HAP-1 (cell line): ENCODE results near the gene VDAC1.

Experiments
- DNase-seq, 2 experiments: peaks; one replicate each; pipeline ENCODE4 v3.0.0-alpha.2; 2016 to 2020; ENCODE audit warnings: low spot score in 2 of 2
- H3K27me3 ChIP-seq: fragments of 250-450 bp; sonication (Bioruptor Pico); 2 replicates; pipeline ENCODE4 v1.5.1; 2020; ENCODE audit warnings: low read depth, mild to moderate bottlenecking, moderate library complexity
- H3K36me3 ChIP-seq: fragments of 250-450 bp; sonication (Bioruptor Pico); replicated peaks from 2 replicates; pipeline ENCODE4 v1.5.1; 2020; ENCODE audit warnings: mild to moderate bottlenecking
- H3K4me1 ChIP-seq: fragments of 250-450 bp; sonication (Bioruptor Pico); 2 replicates; pipeline ENCODE4 v1.5.1; 2020; ENCODE audit warnings: mild to moderate bottlenecking
- H3K4me3 ChIP-seq: fragments of 250-450 bp; sonication (Bioruptor Pico); 2 replicates; pipeline ENCODE4 v1.5.1; 2020; ENCODE audit warnings: mild to moderate bottlenecking, moderate library complexity
- H3K9me3 ChIP-seq: fragments of 250-450 bp; sonication (Bioruptor Pico); 2 replicates; pipeline ENCODE4 v1.5.1; 2020; ENCODE audit warnings: mild to moderate bottlenecking, moderate library complexity
- in situ Hi-C: fragments of 300-500 bp; cut with MboI; formaldehyde crosslinking; loops from 3 replicates; pipeline ENCODE4 v1.14.3; 2020; ENCODE audit warnings: low sequenced_read_pairs, inconsistent platforms, mixed read lengths

VDAC1 gene

DNA sequence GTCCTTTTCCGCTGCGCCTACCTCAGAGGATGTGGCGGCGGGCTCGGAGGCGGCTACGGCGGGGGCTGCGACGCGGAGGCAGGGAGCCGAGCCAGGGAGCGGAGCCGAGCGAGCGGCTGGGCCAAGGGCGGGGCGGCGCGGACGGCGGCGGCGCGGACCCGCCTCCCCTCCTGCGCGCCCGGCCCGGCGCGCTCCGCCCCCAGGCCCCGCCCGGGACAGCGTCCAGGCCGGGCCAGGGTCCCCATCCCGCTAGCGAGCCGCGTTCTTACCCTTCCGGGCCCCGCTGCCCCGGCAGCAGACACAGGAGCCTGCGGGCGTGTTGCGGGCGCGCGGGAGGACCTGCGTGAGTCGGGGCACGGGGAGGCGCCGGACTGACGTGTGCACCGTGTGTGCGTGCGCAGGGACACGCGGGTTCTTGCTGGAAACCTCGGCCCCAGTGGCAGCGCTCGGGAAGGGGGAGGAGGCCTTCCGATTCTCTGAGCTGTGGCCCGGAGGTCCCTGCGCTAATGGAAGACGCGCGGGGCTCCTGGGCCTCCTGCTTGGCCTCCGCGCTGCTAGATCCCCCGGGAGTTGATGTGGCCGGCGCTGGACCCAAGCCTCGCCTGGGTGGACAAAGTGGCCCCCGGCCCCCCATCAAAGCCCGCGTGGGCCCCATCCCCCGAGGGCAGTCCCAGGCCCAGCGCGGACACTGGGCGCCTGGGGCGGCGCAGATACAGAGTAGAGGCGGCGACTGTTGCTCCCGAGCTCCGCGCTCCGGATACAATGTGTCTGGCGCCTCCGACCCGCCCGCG is at the start of gene VDAC1:
TSS of gene VDAC1 (minus strand) at position 350 of the 791 bp plus-strand sequence. CDS start 11,963 bp downstream, outside the sequence.
- peak within 1 kb of the TSS; percentile 83 for H3K4me3 ChIP-seq
- H3K36me3 ChIP-seq = peaks cover 30% of the 10 kb centered on the region
- in situ Hi-C loops = no loop called here
- peak; percentile 74 to 80 for DNase-seq
- no peaks in the 10 kb centered on the region for H3K27me3 ChIP-seq
- H3K9me3 ChIP-seq = no peaks in the 10 kb centered on the region
- H3K4me1 ChIP-seq = peaks cover 7% of the 10 kb centered on the region; the same call in 1 of the 2 replicates

- DNase-seq = peak; percentile 75 to 89
- H3K4me3 ChIP-seq = no peak overlapping the region
- peaks cover 21% of the 10 kb centered on the region for H3K4me1 ChIP-seq
- H3K9me3 ChIP-seq = no peaks in the 10 kb centered on the region
- in situ Hi-C loops = no loop called here
- H3K36me3 ChIP-seq = no peaks in the 10 kb centered on the region
- H3K27me3 ChIP-seq = no peaks in the 10 kb centered on the region
Measured at GRCh38 chr5:134053840-134054338, 49.1 kb upstream of the VDAC1 start.

- no peaks in the 10 kb centered on the region for H3K9me3 ChIP-seq
- DNase-seq = peak in 1 of 2 experiments; percentile 12
- in situ Hi-C loops = no loop called here
- H3K27me3 ChIP-seq = no peaks in the 10 kb centered on the region
- peaks cover 21% of the 10 kb centered on the region for H3K4me1 ChIP-seq
- H3K4me3 ChIP-seq = no peak overlapping the region
- no peaks in the 10 kb centered on the region for H3K36me3 ChIP-seq
Measured at GRCh38 chr5:134053314-134053839, 48.6 kb upstream of the VDAC1 start.

GRCh38 chr5:134051305-134051704 is 46.5 kb upstream of the VDAC1 start:
- Histone ChIP-seq H3K27me3 (no peaks in the 10 kb centered on the region), H3K4me1 (peaks cover 26% of the 10 kb centered on the region), H3K4me3 (no peak overlapping the region), H3K36me3 (no peaks in the 10 kb centered on the region), H3K9me3 (no peaks in the 10 kb centered on the region)
- DNase-seq = no peak
- in situ Hi-C loops = no loop called here

GRCh38 chr5:134048864-134049263 is 44.1 kb upstream of the VDAC1 start:
- Histone ChIP-seq H3K4me3 (no peak overlapping the region), H3K4me1 (peaks cover 22% of the 10 kb centered on the region), H3K36me3 (no peaks in the 10 kb centered on the region), H3K27me3 (no peaks in the 10 kb centered on the region), H3K9me3 (no peaks in the 10 kb centered on the region)
- no peak for DNase-seq
- in situ Hi-C loops = loop anchor here (25.0 kb wide), 1 partner anchor 238 kb away; no protein-coding TSS in a partner anchor

DNA sequence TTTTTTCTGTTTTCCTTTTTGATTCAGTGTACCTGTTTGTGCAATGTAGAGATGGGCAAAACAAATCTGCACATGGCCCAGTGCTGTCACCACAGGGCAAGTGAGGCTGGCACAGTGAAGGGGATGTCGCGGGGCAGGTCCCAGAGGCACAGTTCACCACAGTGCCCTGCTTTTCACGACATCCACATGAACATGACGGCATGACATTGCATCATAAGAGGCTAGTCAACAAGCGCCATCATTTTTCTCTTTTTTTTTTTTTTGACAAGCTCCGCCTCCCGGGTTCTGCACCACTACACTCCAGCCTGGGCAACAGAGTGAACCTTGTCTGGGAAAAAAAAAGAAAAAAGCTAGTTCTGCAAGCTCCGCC is 42.9 kb upstream of the VDAC1 start:
- no peaks in the 10 kb centered on the region for H3K36me3 ChIP-seq
- no peaks in the 10 kb centered on the region for H3K27me3 ChIP-seq
- no peaks in the 10 kb centered on the region for H3K9me3 ChIP-seq
- no peak for DNase-seq
- no peak overlapping the region for H3K4me3 ChIP-seq
- H3K4me1 ChIP-seq = peaks cover 10% of the 10 kb centered on the region
- in situ Hi-C loops = loop anchor here (25.0 kb wide), 1 partner anchor 240 kb away; no protein-coding TSS in a partner anchor

DNA sequence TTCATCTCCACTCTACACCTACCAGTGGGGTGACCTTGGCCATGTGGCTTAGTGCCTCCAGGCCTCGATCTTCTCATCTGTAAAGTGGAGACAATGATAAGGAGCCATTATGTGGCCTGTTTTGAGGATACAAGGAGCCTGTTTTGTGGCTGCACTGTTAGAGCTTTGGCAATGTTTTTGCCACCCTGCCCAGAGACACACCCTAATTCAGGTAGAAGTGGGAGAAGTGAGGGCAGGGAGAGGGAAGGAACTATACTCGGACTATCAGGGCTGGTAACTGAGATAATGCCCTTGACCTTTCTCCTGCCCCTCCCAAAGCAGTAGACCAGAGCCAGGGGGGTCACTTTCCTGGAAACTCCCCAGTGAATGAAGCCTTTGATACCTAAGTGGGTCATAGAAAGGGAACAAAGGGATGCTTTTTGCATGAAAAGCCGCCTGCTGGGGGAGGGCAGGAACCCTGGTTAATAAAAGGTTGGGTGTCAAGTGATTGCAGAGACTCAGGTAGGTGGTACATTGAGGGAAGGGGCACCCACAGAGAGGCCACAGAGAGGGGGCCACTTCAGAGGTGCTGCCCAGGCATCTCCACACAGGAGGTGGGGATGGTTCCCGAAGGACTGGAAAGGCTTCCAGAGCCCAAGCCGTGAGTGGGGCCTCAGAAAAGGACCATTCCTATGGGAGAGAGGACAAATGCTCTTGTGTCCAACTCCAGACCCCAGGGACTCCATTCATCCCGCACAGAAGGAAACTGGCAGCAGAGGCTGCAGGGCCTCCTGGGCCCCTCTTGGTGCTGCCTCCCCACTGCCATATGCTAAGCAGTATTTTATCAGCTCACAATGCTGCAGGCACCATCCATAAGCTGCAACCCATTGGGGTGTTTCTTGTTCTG is 42.3 kb upstream of the VDAC1 start:
- H3K36me3 ChIP-seq = no peaks in the 10 kb centered on the region
- H3K27me3 ChIP-seq = no peaks in the 10 kb centered on the region
- H3K9me3 ChIP-seq = no peaks in the 10 kb centered on the region
- in situ Hi-C loops = loop anchor here (25.0 kb wide), 1 partner anchor 240 kb away; no protein-coding TSS in a partner anchor
- DNase-seq = no peak
- H3K4me3 ChIP-seq = no peak overlapping the region
- H3K4me1 ChIP-seq = 0 out of 2 replicates have a peak, but pooled peaks cover 5% of the 10 kb centered on the region

DNA sequence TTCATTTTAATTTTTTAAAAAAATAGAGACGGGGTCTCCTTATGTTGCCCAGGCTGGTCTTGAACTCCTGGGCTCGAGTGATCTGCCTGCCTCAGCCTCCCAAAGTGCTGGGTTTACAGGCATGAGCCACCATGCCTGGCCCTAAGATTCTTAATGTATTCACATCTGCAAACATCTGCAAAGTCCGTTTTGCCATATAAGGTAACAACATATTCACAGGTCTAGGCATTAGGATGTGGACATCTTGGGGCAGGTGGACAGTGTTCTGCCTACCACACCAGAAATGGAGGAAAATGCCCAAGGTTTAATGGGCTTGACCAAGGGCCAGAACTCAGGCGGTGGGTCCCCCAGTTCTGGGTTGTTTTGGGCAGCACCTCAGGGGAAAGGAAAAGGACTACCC is 41.6 kb upstream of the VDAC1 start:
- Histone ChIP-seq H3K4me3 (no peak overlapping the region), H3K27me3 (no peaks in the 10 kb centered on the region), H3K4me1 (0 out of 2 replicates have a peak, but pooled peaks cover 5% of the 10 kb centered on the region), H3K9me3 (no peaks in the 10 kb centered on the region), H3K36me3 (no peaks in the 10 kb centered on the region)
- no peak for DNase-seq
- in situ Hi-C loops = loop anchor here (25.0 kb wide), 1 partner anchor 241 kb away; no protein-coding TSS in a partner anchor

DNA sequence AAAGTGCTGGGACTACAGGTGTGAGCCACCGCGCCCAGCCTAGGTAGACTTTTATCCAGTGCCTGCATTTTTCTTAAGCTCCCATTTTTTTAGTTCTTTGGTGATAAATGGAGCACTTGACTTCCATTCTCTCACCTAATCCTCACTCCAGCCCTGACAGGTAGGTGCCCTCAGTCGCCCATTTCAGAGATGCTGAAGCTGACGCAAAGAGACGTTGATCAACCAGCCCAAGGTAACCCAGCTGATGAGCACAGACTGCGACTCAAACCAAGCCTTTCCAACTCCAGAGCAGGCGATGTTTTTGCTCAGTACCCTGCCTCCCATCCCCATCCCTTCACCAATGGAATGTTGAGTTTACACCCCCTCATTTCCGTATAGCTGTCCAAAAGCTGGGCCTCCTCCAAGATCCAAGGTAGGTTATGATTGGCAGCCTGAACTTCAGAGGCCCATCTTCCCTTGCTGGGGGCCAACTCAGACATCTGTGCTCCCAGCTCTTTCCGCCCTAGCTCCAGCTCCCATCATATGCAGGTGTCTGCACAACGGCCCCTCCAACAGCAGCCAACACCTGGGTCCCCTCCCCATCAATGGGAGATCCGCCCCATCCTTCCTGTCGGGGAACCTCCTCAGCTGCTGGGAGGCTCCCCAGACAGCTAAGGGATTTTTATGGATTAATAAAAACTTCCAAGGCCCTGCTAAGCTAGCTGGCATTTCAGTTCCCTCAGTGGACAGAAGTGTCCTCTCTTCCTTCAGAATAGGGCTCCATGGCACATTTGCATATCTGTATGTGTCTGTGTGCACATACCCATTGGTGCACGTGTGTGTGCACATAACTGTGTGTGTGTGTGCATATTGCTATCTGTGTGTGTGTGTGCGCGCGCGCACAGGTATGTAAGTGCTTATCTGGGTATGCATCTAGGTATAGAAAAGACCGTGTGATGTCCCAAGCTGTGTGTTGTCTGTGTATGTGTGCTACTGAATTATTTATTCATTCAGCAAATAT is 39.3 kb upstream of the VDAC1 start:
- H3K4me3 ChIP-seq = no peak overlapping the region
- H3K27me3 ChIP-seq = no peaks in the 10 kb centered on the region
- in situ Hi-C loops = loop anchor here (25.0 kb wide), 1 partner anchor 243 kb away; no protein-coding TSS in a partner anchor
- H3K4me1 ChIP-seq = 0 out of 2 replicates have a peak, but pooled peaks cover 5% of the 10 kb centered on the region
- no peaks in the 10 kb centered on the region for H3K9me3 ChIP-seq
- no peaks in the 10 kb centered on the region for H3K36me3 ChIP-seq
- no peak for DNase-seq

DNA sequence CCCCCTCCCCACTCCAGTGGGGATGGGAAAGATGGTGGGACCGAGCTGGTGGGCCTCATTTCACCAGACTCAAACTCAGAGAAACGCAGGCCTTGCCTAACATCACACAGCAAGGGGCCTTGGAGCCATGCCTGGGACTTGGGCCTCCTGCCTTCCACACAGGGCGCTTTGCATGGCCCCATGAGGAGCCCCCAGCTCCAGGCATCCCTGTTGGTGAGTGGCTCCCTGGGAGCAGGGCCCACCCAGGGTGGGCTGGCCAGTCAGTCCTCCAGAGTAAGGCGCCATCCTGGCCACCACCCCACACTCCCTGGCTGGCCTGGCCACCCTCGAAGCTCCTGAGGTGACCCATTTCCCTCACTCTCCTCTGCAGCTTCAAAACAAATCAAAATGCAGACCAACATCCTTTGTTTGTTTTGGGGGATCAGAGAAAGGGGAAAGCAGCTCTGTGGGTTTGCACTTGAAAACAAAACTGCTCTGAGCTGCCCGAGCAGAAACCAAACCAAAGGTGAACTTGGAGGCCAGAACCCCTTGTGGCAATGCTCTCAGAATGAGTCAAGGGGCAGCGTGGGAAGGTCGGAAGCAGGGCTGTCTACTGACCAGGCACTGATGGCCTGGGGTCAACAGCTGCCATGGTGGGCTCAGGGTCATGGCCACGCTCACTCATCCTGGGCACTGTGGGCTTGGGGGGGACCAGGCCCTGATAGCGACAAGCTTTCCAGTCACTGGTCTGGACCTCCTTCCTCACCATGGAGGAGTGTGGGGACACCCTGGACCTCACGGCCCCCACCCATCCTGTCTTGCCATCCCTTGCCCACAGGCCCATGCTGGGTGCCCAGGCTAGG is 37.0 kb upstream of the VDAC1 start:
- Histone ChIP-seq H3K4me1 (0 out of 2 replicates have a peak, but pooled peaks cover 2% of the 10 kb centered on the region), H3K27me3 (no peaks in the 10 kb centered on the region), H3K9me3 (no peaks in the 10 kb centered on the region), H3K36me3 (no peaks in the 10 kb centered on the region), H3K4me3 (no peak overlapping the region)
- no peak for DNase-seq
- in situ Hi-C loops = loop anchor here (25.0 kb wide), 1 partner anchor 246 kb away; no protein-coding TSS in a partner anchor

GRCh38 chr5:134038138-134038537 is 33.4 kb upstream of the VDAC1 start:
- Histone ChIP-seq H3K4me1 (no peaks in the 10 kb centered on the region), H3K4me3 (no peak overlapping the region), H3K9me3 (no peaks in the 10 kb centered on the region), H3K36me3 (no peaks in the 10 kb centered on the region), H3K27me3 (no peaks in the 10 kb centered on the region)
- in situ Hi-C loops = loop anchor here (5.0 to 25.0 kb wide), 2 partner anchors 104 to 249 kb away; no protein-coding TSS in a partner anchor
- DNase-seq = no peak

- in situ Hi-C loops = loop anchor here (5.0 to 25.0 kb wide), 2 partner anchors 105 to 250 kb away; no protein-coding TSS in a partner anchor
- Histone ChIP-seq H3K4me1 (no peaks in the 10 kb centered on the region), H3K36me3 (no peaks in the 10 kb centered on the region), H3K4me3 (no peak overlapping the region), H3K9me3 (no peaks in the 10 kb centered on the region), H3K27me3 (no peaks in the 10 kb centered on the region)
- DNase-seq = no peak
Measured at GRCh38 chr5:134037160-134037559, 32.4 kb upstream of the VDAC1 start.
